CD4-positive, CD25-positive, alpha-beta regulatory T cell (primary cell): ENCODE data around the gene TSSK2. TPM values are rescaled to one million over a fixed set of nuclear protein-coding genes. Genes with fewer than 3 reads are reported as not detected.

Experiments used
- ATAC-seq, 2 donors: fragments of 150-1000 bp; cut with Tn5 transposase; one replicate each; pipeline ENCODE4 v1.10.0; 2021; ENCODE audit warnings: low read depth in 2 of 2, moderate number of reproducible peaks in 2 of 2, moderate library complexity in 1 of 2
- DNase-seq, 3 donors: peaks; one replicate each; pipeline versions ENCODE4 v3.0.0 to v3.0.0-alpha.2; 2012 to 2022; ENCODE audit warnings: mixed read lengths in 1 of 3
- H3K27ac ChIP-seq: one replicate; pipeline ENCODE4 v1.7.0; 2013; ENCODE audit warnings: mild to moderate bottlenecking, low read length; ENCODE audit not compliant: insufficient read depth, poor library complexity, severe bottlenecking
- H3K27me3 ChIP-seq: one replicate; pipeline ENCODE4 v1.7.0; 2013; ENCODE audit warnings: low read length; ENCODE audit not compliant: control insufficient read depth, insufficient read depth
- H3K36me3 ChIP-seq: one replicate; pipeline ENCODE4 v1.7.0; 2013; ENCODE audit warnings: mild to moderate bottlenecking, low read length, moderate library complexity; ENCODE audit not compliant: control insufficient read depth, insufficient read depth
- H3K4me1 ChIP-seq: 2 replicates; pipeline ENCODE4 v1.7.0; 2013; ENCODE audit warnings: mild to moderate bottlenecking, low read length; ENCODE audit not compliant: insufficient read depth, control insufficient read depth, poor library complexity, severe bottlenecking
- H3K4me3 ChIP-seq: one replicate; pipeline ENCODE4 v1.7.0; 2013; ENCODE audit warnings: low read depth, mild to moderate bottlenecking, low read length, moderate library complexity
- H3K9me3 ChIP-seq, 2 experiments: 1 replicate in 1 of 2; 2 replicates in 1 of 2; pipeline ENCODE4 v1.7.0; 2013; ENCODE audit warnings: low read length in 2 of 2, mild to moderate bottlenecking in 1 of 2, moderate library complexity in 1 of 2; ENCODE audit not compliant: control insufficient read depth in 2 of 2
- H3K27ac Mint-ChIP-seq, 3 donors: one replicate each; pipeline ENCODE4 v1.8.0; 2020 to 2022; ENCODE audit warnings: mild to moderate bottlenecking in 3 of 3, mixed read lengths in 3 of 3, moderate library complexity in 2 of 3
- H3K27me3 Mint-ChIP-seq: one replicate; pipeline ENCODE4 v1.8.0; 2022; ENCODE audit warnings: mild to moderate bottlenecking, mixed read lengths
- H3K36me3 Mint-ChIP-seq: one replicate; pipeline ENCODE4 v1.8.0; 2020; ENCODE audit warnings: mixed read lengths
- H3K4me1 Mint-ChIP-seq, 4 donors: one replicate each; pipeline ENCODE4 v1.8.0; 2020 to 2022; ENCODE audit warnings: mixed read lengths in 4 of 4, mild to moderate bottlenecking in 1 of 4
- H3K4me3 Mint-ChIP-seq, 4 donors: one replicate each; pipeline ENCODE4 v1.8.0; 2020 to 2022; ENCODE audit warnings: mild to moderate bottlenecking in 4 of 4, mixed read lengths in 4 of 4, moderate library complexity in 3 of 4
- H3K9me3 Mint-ChIP-seq, 7 donors: one replicate each; pipeline ENCODE4 v1.8.0; 2020 to 2022; ENCODE audit warnings: mixed read lengths in 7 of 7, mild to moderate bottlenecking in 3 of 7, moderate library complexity in 2 of 7
- polyA plus RNA-seq, 4 donors: library from polyadenylated mRNA; unstranded; fragments of 300-500 nt; fragmentation: Illumina TruSeq; gene quantifications; one replicate each; pipeline ENCODE4 v1.2.3, GENCODE V29; 2021
- total RNA-seq: library from RNA; stranded (reverse); gene quantifications from one replicate; pipeline ENCODE4 v1.2.3, GENCODE V29; 2022

TSSK2 gene
- total and polyA plus RNA-seq, 5 donors from 2014 or later = not detected

DNA sequence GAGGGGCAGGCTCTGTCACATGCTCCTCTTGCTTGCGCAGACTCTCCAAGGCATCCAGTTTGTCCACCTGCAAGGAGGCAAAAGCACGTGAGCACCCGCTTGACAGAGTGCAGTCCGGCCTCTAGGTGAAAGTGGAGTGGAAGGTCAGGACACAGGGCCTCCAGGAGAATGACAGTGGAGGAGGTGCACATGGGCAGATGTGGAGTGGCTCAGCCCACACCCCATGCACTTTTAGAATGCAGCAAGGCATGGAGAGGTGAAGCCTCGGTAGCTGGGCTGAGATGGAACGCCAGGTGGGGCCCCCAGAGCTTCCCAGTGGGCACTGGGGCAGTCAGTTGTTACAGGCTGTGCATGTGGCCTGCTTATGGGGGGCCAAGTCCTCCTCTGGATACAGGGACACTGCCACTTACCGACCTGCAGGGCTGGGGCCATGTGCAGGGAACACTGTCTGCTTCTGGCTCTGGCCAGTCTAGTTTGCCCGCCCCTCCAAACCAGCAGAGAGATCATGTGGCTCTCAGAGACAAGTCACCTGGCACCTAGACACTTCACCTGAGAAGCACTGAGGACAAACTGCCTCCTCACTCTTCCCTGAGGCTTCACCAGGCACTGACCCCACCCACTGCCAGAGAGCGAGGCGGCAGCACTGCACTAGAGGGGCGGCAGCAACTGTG is 49.8 kb downstream of the TSSK2 start:
- Mint-ChIP-seq H3K27me3 (no peaks in the 10 kb centered on the region), H3K4me1 (peaks cover 5 to 27% (median 13%) of the 10 kb centered on the region in 4 donors), H3K36me3 (no peaks in the 10 kb centered on the region), H3K9me3 (peaks cover 0 to 1% (median 0%) of the 10 kb centered on the region in 7 donors), H3K27ac (no peak overlapping the region), H3K4me3 (peak overlapping the region in 1 of 4 donors; percentile 71)
- Histone ChIP-seq H3K27ac (no peak overlapping the region), H3K4me3 (no peak overlapping the region), H3K4me1 (peaks cover 20% of the 10 kb centered on the region), H3K36me3 (no peaks in the 10 kb centered on the region), H3K9me3 (no peaks in the 10 kb centered on the region), H3K27me3 (no peaks in the 10 kb centered on the region)
- ATAC-seq = no peak
- DNase-seq = no peak

DNA sequence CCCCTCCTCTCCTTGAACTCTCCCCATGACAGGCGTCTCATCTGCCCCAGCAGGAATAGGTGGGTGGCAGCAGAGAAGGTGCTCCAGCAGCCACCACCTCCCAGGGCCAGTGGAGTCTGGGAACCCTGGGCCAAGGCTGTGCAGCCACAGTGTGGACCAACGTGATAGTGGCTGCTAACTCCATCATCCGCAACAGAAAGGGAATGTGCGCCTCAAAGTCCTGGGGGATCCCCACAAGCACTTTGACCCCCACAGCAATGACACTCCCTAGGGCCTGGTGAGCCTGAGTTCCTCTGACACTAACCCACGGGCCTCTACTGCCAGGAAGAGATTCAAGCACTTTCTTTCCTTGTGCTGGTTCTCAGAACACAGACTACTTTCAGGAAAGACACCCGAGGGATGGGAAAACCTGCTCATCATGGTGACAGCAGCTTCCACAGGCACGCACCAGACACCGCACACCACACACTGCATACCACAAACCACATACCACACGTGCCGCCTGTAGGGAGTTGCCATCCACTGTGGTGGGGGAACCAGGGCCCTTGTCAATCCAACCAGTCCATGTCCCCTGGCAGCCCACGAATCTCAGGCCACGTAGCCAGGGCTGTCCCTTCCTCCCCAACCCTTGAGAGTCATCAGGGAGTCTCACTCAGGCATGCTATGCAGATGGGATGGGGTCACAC is 50.8 kb downstream of the TSSK2 start:
- Histone ChIP-seq H3K4me1 (peaks cover 20% of the 10 kb centered on the region), H3K4me3 (no peak overlapping the region), H3K27ac (no peak overlapping the region), H3K36me3 (no peaks in the 10 kb centered on the region), H3K27me3 (no peaks in the 10 kb centered on the region), H3K9me3 (no peaks in the 10 kb centered on the region)
- H3K36me3 Mint-ChIP-seq = no peaks in the 10 kb centered on the region
- peaks cover 5 to 22% (median 13%) of the 10 kb centered on the region in 4 donors for H3K4me1 Mint-ChIP-seq
- no peaks in the 10 kb centered on the region for H3K27me3 Mint-ChIP-seq
- peak overlapping the region in 1 of 3 donors; percentile 80 for H3K27ac Mint-ChIP-seq
- DNase-seq = no peak
- peak overlapping the region; percentile 7 to 71 (median 49) for H3K4me3 Mint-ChIP-seq
- H3K9me3 Mint-ChIP-seq = peaks cover 0 to 1% (median 0%) of the 10 kb centered on the region in 7 donors
- ATAC-seq = no peak

Other genes with a start within 250 kb of the TSSK2 start
- gene DGCR6, start 225.0 kb upstream of the TSSK2 start, total RNA-seq = 6.5 TPM
- 1 to 10 TPM in 1 of 4 donors, under 1 TPM in 3; 0.07 to 1.8 (median 0.47) TPM for gene DGCR6, start 225.0 kb upstream of the TSSK2 start, polyA plus RNA-seq
- gene PRODH, start 195.0 kb upstream of the TSSK2 start, total RNA-seq = not detected
- gene PRODH, start 195.0 kb upstream of the TSSK2 start, polyA plus RNA-seq = not detected
- gene DGCR2, start 8.9 kb upstream of the TSSK2 start, total RNA-seq = 58.4 TPM
- 10 to 100 TPM; 51.8 to 75.2 (median 57.2) TPM for gene DGCR2, start 8.9 kb upstream of the TSSK2 start, polyA plus RNA-seq
- gene ESS2, start 13.3 kb downstream of the TSSK2 start, total RNA-seq = 47.3 TPM
- 10 to 100 TPM in 3 of 4 donors, 1 to 10 TPM in 1; 10.0 to 12.5 (median 11.2) TPM for gene ESS2, start 13.3 kb downstream of the TSSK2 start, polyA plus RNA-seq
- not detected for gene GSC2, start 19.0 kb downstream of the TSSK2 start, total RNA-seq
- gene GSC2, start 19.0 kb downstream of the TSSK2 start, polyA plus RNA-seq = not detected
- 27.6 TPM for gene SLC25A1, start 47.4 kb downstream of the TSSK2 start, total RNA-seq
- gene SLC25A1, start 47.4 kb downstream of the TSSK2 start, polyA plus RNA-seq = 10 to 100 TPM; 38.9 to 62.9 (median 52.6) TPM
- gene CLTCL1, start 160.4 kb downstream of the TSSK2 start, total RNA-seq = 0.20 TPM
- gene CLTCL1, start 160.4 kb downstream of the TSSK2 start, polyA plus RNA-seq = under 1 TPM; 0.30 to 0.55 (median 0.36) TPM